ENCODE measurements around the gene DOCK2.

DOCK2 gene

DNA sequence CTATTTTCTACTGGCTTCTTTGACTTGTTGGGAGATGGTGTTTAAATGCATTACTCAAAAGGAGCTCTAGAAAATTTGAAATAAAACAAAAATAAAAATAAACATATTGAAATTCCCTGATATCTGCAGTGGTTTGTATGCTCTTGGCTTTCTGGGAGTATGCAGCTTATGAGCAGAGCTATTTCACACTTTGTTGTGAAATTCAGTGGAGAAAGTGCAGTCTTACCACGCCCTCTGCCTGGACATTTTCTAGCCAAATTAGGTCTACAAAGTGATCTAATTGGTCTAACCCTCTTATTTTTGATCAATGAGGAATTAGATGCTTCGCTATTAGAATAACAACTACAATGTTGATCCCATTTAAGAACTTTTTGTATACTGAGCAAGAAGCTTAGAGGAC lies 276.4 kb downstream of the DOCK2 start:
- DNase-seq (ENCODE audit: low spot score): no peak
- TF ChIP-seq, protein P1, sequence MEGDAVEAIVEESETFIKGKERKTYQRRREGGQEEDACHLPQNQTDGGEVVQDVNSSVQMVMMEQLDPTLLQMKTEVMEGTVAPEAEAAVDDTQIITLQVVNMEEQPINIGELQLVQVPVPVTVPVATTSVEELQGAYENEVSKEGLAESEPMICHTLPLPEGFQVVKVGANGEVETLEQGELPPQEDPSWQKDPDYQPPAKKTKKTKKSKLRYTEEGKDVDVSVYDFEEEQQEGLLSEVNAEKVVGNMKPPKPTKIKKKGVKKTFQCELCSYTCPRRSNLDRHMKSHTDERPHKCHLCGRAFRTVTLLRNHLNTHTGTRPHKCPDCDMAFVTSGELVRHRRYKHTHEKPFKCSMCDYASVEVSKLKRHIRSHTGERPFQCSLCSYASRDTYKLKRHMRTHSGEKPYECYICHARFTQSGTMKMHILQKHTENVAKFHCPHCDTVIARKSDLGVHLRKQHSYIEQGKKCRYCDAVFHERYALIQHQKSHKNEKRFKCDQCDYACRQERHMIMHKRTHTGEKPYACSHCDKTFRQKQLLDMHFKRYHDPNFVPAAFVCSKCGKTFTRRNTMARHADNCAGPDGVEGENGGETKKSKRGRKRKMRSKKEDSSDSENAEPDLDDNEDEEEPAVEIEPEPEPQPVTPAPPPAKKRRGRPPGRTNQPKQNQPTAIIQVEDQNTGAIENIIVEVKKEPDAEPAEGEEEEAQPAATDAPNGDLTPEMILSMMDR (IDR thresholded peaks at IDR 0.05; ENCODE audit: extremely low read depth, insufficient read depth, missing control alignments): no peak
- in situ Hi-C loops (cut with MboI; ENCODE audit: low pct_unique_long_range_greater_than_20kb, low sequenced_read_pairs, unreplicated experiment): no loop called here

DNA sequence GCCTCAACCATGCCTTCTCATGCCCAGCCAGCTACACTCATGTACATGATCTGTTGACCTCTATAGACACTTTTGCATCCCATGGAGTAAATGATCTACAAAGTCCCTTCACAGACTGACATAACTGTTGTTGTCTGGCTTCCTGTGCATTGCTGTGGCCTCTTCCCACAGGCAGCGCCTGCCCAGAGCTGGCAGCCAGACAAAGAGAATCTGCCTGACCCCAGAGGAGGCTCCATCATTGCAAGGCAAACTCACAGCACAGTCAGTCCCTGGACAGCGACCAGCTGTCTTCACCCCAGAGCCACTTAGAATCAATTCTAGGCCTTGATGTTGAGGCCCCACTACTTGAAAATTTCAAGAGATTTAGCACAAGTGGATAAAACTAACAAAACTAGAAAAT lies 277.7 kb downstream of the DOCK2 start:
- TF ChIP-seq, protein P1 (IDR thresholded peaks at IDR 0.05; ENCODE audit: extremely low read depth, insufficient read depth, missing control alignments): no peak
- in situ Hi-C loops (cut with MboI; ENCODE audit: low pct_unique_long_range_greater_than_20kb, low sequenced_read_pairs, unreplicated experiment): no loop called here
- no peak for DNase-seq (ENCODE audit: low spot score)

DNA sequence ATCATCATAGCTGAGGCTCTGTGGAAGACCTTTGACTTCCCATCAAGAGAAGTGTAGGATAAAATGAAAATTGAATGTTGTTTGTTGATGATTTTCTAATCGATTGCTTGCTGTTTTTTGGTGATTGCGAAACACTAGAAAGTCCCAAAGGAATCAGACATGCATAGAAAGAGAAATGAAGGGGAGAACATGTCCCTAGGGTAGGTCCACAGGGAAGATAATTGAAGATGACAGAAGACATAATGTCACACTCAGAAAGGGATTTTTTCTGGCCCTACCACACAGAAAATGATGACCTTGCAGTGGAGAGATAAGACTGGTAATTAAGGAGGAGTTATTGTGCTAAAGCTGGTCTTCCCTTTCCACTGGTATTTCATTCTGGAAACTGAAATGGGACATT lies 280.4 kb downstream of the DOCK2 start:
- in situ Hi-C loops (cut with MboI; ENCODE audit: low pct_unique_long_range_greater_than_20kb, low sequenced_read_pairs, unreplicated experiment): no loop called here

DNA sequence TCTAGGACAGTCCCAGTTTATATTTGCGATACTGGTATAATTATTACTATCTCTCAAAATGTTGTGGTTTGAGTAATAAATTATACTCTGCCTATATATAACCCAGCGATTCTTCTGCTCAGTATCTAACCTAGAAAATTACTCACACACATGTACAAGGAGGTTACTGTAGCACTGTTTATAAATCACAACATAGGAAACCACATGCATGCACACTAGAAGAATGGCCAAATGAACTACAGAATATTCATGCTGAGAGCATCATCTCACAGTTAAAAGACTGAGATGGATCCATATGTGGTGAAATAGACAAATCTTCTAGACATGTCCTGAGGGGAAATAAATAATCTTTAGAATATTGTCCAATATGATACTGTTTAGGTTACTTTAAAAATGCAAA lies 281.2 kb downstream of the DOCK2 start:
- in situ Hi-C loops (cut with MboI; ENCODE audit: low pct_unique_long_range_greater_than_20kb, low sequenced_read_pairs, unreplicated experiment): no loop called here
- DNase-seq (ENCODE audit: low spot score): no peak
- TF ChIP-seq, protein P1 (IDR thresholded peaks at IDR 0.05; ENCODE audit: extremely low read depth, insufficient read depth, missing control alignments): no peak

More for the DNA sequence above, 280.4 kb downstream of the DOCK2 start:
- TF ChIP-seq, protein P1 (IDR thresholded peaks at IDR 0.05; ENCODE audit: extremely low read depth, insufficient read depth, missing control alignments): no peak
- no peak for DNase-seq (ENCODE audit: low spot score)

DNA sequence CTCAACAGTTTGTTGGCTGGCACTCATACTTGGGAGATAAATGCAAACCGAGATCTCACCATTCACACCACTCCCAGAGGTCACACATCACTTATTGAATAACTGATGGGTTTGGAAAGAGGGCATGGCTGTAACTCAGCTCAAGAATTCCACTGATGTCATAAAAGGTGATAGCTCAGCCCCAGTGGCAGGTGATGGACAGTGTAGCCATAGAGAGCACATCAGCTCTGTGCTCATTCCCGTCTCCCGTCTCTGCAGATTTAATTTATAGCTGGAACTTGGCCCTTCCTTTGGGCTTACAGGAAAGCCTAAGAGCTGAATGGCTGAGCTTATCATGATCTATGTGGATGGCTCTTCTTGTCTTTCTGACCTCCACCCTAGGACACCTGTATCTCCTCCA lies 283.4 kb downstream of the DOCK2 start:
- DNase-seq (ENCODE audit: low spot score): no peak
- TF ChIP-seq, protein P1 (IDR thresholded peaks at IDR 0.05; ENCODE audit: extremely low read depth, insufficient read depth, missing control alignments): no peak
- in situ Hi-C loops (cut with MboI; ENCODE audit: low pct_unique_long_range_greater_than_20kb, low sequenced_read_pairs, unreplicated experiment): no loop called here

DNA sequence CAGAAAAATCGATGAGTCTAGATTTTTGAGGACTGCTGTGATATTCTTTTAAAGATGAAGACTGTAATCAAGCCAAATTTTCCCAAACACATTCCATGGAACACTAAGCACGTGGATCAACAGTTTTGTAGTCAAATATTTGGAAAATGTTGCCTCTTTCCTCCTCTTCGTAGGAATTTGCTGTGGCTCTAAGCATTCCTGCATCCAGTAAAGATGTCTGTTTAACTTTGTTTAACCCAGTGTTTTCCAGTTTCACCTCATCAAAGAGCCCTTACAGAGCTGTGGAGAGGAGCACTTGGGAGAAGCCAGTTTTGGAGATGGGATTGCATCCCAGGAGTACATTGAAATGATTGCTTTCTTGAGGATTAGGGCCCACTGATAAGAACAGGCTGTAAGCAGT lies 284.3 kb downstream of the DOCK2 start:
- TF ChIP-seq, protein P1 (IDR thresholded peaks at IDR 0.05; ENCODE audit: extremely low read depth, insufficient read depth, missing control alignments): no peak
- DNase-seq (ENCODE audit: low spot score): no peak
- in situ Hi-C loops (cut with MboI; ENCODE audit: low pct_unique_long_range_greater_than_20kb, low sequenced_read_pairs, unreplicated experiment): no loop called here

DNA sequence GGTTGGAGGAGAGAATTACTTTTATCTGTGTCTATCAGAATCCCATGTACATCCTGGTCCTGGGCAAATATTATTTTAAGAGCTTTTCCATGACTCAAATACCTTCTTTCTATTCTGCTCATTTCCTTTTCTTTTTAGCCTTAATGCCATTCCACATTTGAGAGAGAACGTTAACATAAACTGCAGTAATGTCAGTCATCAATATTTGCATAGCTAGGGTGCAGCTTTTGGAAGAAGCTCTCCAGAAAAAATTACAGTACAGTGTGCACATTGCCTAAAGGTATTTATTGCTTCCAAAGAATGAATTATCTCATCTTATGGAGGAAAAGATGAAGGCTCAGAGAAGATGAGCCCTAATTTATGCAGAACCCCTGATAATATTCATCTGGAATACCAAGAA lies 284.9 kb downstream of the DOCK2 start:
- in situ Hi-C loops (cut with MboI; ENCODE audit: low pct_unique_long_range_greater_than_20kb, low sequenced_read_pairs, unreplicated experiment): no loop called here
- no peak for DNase-seq (ENCODE audit: low spot score)
- TF ChIP-seq, protein P1 (IDR thresholded peaks at IDR 0.05; ENCODE audit: extremely low read depth, insufficient read depth, missing control alignments): no peak

All from GM13977 (cell line).